AG04450 (cell line): Measurements from ENCODE around the gene KANK2. TPM values are rescaled to one million over a fixed set of nuclear protein-coding genes. Genes with fewer than 3 reads are reported as not detected.
"Not testable (repeated sequence)": the region's sequence is repeated elsewhere in the genome, so short reads cannot be mapped to it uniquely, and the experiment has no call there.

Experiments
- CTCF ChIA-PET: fragments of 300-600, 350-600 bp; formaldehyde crosslinking; extraction: SDS; loops from one replicate; lab custom pipeline; 2022; ENCODE audit warnings: antibody characterized with exemption, inconsistent platforms; lab: Charles Lee
- POLR2A ChIA-PET: fragments of 350-600 bp; formaldehyde crosslinking; extraction: SDS; loops from one replicate; lab custom pipeline; 2021; ENCODE audit warnings: antibody characterized with exemption, inconsistent platforms; lab: Yijun Ruan, JAX
- DNase-seq: peaks from one replicate; pipeline ENCODE4 v3.0.0-alpha.2; 2011; ENCODE audit warnings: low read depth, low spot score
- H3K27ac ChIP-seq: one replicate; pipeline ENCODE4 v1.5.1; 2012; ENCODE audit warnings: low read depth, low read length, control low read depth
- H3K27me3 ChIP-seq: one replicate; pipeline ENCODE4 v1.6.0; 2012; ENCODE audit warnings: low read length; ENCODE audit not compliant: control insufficient read depth, insufficient read depth
- H3K4me3 ChIP-seq: 2 replicates; pipeline ENCODE4 v1.5.1; 2011; ENCODE audit warnings: mild to moderate bottlenecking, low read depth, low read length, control low read depth
- H3K9me3 ChIP-seq: 2 replicates; pipeline ENCODE4 v1.5.1; 2012; ENCODE audit warnings: low read length; ENCODE audit not compliant: control insufficient read depth, insufficient read depth
- polyA plus RNA-seq: library from polyadenylated mRNA; depleted of rRNA; stranded (reverse); fragments of >200 nt; gene quantifications from 2 replicates; pipeline ENCODE4 v1.2.3, GENCODE V29; 2011
- TF ChIP-seq, protein P1 (sequence below): IDR thresholded peaks from 2 replicates; pipeline ENCODE4 v1.5.1; 2011; ENCODE audit warnings: low read depth, low read length, control low read depth, inconsistent platforms

Gene KANK2
- polyA plus RNA-seq, 1 experiment = 83.2 TPM

DNA sequence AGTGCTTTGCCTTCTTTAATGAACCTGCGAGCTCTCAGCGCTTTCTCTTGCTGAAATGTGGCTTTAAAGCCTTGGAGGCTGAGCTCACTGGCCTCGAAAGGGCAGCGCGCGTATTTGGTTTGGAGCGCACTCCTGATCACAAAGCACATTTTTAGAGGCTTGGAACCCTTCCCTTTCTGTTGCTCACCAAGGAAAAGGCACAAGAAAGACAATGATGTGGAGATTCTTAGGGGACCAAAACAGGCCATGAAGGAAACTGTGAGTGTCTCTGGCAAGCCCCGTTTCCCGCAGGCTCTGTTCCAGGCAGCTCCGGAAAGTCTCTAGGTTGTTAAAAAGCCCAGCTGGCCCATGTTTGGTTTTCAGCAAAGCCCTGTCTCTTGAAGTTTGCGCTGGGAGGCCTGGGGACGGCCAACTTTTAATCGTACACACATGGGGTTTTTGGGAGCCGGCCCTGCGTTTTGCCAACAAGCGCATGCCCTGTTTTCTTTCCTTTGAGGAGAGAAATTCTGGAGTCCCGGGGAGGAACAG, 32.4 kb downstream of the KANK2 start:
- H3K4me3 ChIP-seq = no peak overlapping the region

DNA sequence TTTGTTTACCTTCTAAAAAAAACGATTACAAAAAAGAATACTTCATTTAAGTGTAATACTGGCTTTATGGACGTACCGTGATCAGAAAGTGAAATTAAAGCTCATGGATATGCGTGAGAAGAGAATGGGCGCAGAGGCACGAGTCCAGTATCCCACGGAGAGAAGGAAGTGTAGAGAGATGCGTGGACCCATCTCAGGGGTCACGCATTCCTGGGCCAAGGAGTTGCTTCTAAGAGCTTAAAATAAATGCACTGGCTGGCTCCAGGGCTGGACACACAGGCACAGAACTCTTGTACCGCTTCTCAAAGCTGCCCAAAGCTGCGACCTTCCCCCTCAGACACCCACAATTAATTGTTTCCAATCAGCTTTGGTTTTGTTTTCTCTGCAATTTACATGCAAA, 33.0 kb downstream of the KANK2 start:
- TF ChIP-seq, protein P1, sequence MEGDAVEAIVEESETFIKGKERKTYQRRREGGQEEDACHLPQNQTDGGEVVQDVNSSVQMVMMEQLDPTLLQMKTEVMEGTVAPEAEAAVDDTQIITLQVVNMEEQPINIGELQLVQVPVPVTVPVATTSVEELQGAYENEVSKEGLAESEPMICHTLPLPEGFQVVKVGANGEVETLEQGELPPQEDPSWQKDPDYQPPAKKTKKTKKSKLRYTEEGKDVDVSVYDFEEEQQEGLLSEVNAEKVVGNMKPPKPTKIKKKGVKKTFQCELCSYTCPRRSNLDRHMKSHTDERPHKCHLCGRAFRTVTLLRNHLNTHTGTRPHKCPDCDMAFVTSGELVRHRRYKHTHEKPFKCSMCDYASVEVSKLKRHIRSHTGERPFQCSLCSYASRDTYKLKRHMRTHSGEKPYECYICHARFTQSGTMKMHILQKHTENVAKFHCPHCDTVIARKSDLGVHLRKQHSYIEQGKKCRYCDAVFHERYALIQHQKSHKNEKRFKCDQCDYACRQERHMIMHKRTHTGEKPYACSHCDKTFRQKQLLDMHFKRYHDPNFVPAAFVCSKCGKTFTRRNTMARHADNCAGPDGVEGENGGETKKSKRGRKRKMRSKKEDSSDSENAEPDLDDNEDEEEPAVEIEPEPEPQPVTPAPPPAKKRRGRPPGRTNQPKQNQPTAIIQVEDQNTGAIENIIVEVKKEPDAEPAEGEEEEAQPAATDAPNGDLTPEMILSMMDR = no peak
- peaks cover 12% of the 10 kb centered on the region for H3K9me3 ChIP-seq
- POLR2A ChIA-PET = interaction anchor here (0.8 kb wide), 1 partner anchor 9 kb away, joined by 9 read pairs; the partner anchor contains the start of gene SPC24
- DNase-seq = no peak
- H3K4me3 ChIP-seq = no peak overlapping the region
- CTCF ChIA-PET = interaction anchor here (0.8 to 2.7 kb wide), 2 partner anchors 26 to 39 kb away, joined by 3 to 9 read pairs; no protein-coding TSS in a partner anchor
- no peaks in the 10 kb centered on the region for H3K27me3 ChIP-seq
- no peak overlapping the region for H3K27ac ChIP-seq

More for the DNA sequence above, 32.4 kb downstream of the KANK2 start:
- Histone ChIP-seq H3K27me3 (no peaks in the 10 kb centered on the region), H3K9me3 (peaks cover 12% of the 10 kb centered on the region), H3K27ac (peak overlapping the region; percentile 61)
- TF ChIP-seq, protein P1 = no peak
- CTCF ChIA-PET = interaction anchor here (2.7 kb wide), 1 partner anchor 39 kb away, joined by 9 read pairs; no protein-coding TSS in a partner anchor
- POLR2A ChIA-PET = interaction anchor here (0.7 to 0.8 kb wide), 2 partner anchors 9 to 39 kb away, joined by 3 to 9 read pairs; partner anchors contain the start of gene SPC24
- no peak for DNase-seq

DNA sequence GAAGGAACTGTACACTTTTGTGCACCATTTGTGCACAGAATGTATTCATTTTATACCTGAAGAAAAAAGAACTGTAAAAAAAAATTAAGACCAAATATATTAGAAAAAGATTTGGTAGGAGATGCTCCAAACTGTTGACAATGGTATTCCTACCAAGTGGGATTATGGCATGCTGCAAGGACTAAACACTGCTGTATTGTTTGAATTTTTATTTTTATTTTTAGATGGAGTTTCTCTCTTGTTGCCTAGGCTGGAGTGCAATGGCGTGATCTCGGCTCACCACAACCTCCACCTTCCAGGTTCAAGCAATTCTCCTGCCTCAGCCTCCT, 36.9 kb downstream of the KANK2 start:
- H3K4me3 ChIP-seq, H3K27me3 ChIP-seq, POLR2A ChIA-PET, DNase-seq: not testable (repeated sequence)
- Histone ChIP-seq H3K27ac (peak overlapping the region; percentile 80), H3K9me3 (peaks cover 12% of the 10 kb centered on the region)
- CTCF ChIA-PET = interaction anchor here (0.5 to 0.6 kb wide), 2 partner anchors 10 to 34 kb away, joined by 3 to 4 read pairs; no protein-coding TSS in a partner anchor

DNA sequence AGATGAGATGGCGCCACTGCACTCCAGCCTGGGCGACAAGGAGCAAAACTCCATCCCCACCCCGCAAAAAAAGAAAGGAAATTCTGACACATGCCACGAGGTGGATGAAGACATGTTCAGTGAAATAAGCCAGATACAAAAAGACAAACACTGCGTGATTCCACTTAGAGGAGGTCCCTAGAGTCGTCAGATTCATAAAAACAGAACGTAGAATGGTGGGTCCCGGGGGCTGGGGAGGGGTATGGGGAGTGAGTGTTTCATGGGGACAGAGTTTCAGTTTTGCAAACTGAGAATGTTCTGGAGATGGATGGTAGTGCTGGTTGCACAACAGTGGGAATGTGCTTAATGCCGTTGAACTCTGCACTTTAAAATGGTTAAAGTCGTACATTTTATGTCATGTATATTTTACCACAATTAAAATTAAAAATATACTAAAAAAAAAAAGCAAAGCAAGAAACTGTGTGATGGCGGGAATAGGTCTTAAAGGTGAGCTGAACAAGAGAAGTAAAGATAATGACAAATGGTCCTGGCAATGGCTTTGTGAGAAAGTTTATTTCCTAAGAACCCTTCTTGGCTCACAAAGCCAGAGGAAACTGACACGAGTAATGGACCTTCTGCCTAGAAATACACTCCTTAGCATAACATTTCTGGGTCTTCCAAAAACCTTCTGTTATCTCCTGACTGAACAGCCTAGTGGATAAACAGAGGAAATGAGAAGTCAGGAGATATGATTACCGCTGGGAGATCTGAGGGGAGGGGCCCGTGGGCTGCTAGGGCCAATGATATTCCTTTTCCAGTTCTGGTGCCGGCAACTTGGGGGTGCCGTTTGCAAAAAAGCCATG, 37.5 kb downstream of the KANK2 start:
- DNase-seq = no peak
- Histone ChIP-seq H3K27ac (peak overlapping the region; percentile 80), H3K27me3 (no peaks in the 10 kb centered on the region), H3K4me3 (0 out of 2 replicates have a peak overlapping the region, but pooled peaks have one; percentile 10), H3K9me3 (peaks cover 12% of the 10 kb centered on the region)
- TF ChIP-seq, protein P1 = peak; percentile 27; the same call in 1 of the 2 replicates
- POLR2A ChIA-PET = no interaction called here
- CTCF ChIA-PET = interaction anchor here (0.5 to 0.6 kb wide), 2 partner anchors 10 to 34 kb away, joined by 3 to 4 read pairs; no protein-coding TSS in a partner anchor

DNA sequence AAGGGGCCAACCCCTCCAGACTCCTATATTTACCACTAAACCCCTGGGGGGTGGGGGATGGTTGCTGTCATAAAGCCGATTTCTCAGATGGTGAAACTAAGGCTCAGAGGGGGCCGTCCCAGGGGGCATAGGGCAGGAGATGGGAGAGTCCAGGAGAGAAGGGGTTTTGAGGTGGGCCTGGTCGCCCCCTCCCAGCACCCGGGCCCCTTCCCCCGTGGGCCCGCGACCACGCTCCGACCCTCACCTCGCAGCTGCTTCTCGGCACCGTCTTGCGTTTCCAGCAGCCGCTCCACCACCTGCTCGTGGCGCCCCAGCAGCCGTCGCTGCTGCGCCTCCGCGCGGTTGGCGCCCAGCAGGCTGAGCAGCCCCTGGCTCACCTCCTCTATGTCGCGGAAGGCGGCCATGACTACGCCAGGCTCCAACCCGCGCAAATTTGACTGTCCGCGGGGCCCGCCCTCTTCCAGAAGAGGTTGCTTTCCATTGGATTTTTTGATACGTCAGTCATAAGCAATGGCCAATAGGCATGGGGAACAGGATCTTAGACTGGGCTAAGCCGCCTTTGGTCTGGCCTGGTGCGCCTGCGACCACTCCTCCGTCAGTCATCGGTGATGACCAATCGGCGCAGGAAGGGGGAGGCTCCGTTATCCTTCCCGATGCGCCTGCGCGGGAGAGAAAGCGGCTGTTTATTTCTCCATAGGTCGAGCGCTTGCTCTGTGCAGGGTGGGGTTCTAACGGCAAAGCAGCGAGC, 41.8 kb downstream of the KANK2 start, which contains the start of gene SPC24:
TSS of gene SPC24 (minus strand) at position 410 of the 748 bp plus-strand sequence. CDS start at position 404, 6 bp downstream.
- ChIA-PET POLR2A (interaction anchor here (0.7 to 1.2 kb wide), 3 partner anchors 9 to 214 kb away, joined by 3 to 9 read pairs (median 6); no protein-coding TSS in a partner anchor), CTCF (interaction anchor here (2.2 kb wide), 1 partner anchor 29 kb away, joined by 10 read pairs; no protein-coding TSS in a partner anchor)
- TF ChIP-seq, protein P1 = no peak
- peak; percentile 98 for DNase-seq
- peak within 1 kb of the TSS; percentile 11 for H3K27ac ChIP-seq
- peaks cover under 1% of the 10 kb centered on the region; the same call in 1 of the 2 replicates for H3K9me3 ChIP-seq
- H3K27me3 ChIP-seq = no peaks in the 10 kb centered on the region
- H3K4me3 ChIP-seq = peak within 1 kb of the TSS; percentile 92
